ENCODE data around the gene SLC25A12.
"Not testable (repeated sequence)": the region's sequence is repeated elsewhere in the genome, so short reads cannot be mapped to it uniquely, and the experiment has no call there.

Gene SLC25A12

DNA sequence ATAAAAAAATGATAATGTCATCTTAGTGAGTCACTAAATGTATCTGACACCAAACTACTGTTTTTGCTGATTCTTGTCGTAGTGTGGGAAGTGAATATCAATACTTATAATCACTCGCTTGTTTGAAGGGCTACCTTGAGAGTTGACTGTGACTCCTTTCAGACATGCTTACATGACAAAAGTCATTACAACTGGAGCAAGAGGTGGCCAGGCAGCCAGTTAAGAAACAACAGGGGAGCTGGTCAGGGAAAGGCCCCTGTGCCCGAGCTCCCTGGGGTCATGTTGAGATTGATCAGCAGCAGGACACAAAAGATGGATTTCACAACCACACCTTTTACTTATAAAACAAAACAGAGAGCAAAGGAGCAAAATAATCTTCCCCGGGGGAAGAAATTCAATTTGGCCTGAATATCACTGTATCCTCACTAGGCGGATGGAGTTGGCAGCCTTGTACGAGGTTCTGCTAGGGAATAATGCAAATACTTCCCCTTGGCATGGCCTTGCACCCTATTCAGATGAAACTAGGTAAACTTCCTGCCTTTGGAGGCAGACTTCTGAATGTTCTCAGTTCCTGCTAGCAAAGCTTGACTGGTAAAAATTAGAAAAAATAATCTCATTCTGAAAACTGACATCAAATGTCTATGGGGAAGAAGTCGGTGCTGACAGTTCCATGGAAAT is 105.6 kb downstream of the SLC25A12 start:
- ChIA-PET CTCF (no interaction called here), POLR2A (no interaction called here)
- DNase-seq (ENCODE audit: extremely low spot score) = no peak
- no peak for TF ChIP-seq FOXM1 (IDR thresholded peaks at IDR 0.05; ENCODE audit: borderline replicate concordance)
- TF ChIP-seq TARDBP (IDR thresholded peaks at IDR 0.05) = no peak
- TF ChIP-seq CTBP1 (IDR thresholded peaks at IDR 0.05; ENCODE audit: borderline replicate concordance) = no peak
- TF ChIP-seq ELF4 (IDR thresholded peaks at IDR 0.05) = no peak
- TF ChIP-seq BHLHE40 (IDR thresholded peaks at IDR 0.05; ENCODE audit: borderline replicate concordance) = no peak
- no peak for TF ChIP-seq FOXA1 (IDR thresholded peaks at IDR 0.05)
- no peak for TF ChIP-seq SP1 (IDR thresholded peaks at IDR 0.05)
- no peak for TF ChIP-seq NFRKB (IDR thresholded peaks at IDR 0.05)
- TF ChIP-seq L3MBTL2 (conservative IDR thresholded peaks at IDR 0.05) = no peak

DNA sequence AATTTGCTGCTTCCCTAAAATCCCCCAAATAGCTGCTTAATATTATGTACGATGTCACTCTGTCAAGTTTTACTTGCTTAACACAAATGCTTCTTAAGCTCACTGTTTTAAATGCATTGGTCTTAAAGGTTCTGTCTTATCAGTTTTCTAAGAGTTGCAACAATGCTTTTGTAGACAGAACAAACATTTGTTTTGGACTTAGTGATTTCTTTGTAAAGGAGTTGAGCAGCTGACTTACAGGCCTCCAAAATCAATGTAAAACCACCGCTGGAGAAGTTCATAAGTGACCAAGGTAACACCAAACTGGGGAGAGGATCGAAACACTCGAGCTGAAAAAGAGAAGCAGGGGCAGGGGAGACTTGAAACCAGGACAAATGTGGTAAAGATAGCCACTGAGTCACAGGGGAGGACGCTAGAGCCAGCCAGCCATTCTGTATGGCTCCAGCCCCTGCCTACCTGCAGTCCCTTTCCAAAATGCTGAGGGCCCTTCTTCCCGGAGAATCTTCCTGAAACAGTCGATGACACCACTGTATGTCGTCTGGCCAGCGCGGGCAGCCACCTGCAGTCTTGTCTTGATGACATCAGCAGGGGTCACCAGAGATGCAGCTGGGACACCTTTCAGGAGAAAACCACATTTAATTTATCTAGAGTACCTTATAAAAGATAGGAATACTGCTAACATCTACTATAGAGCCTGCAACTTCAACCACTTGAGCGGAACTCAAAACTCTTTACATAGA is 106.5 kb downstream of the SLC25A12 start:
- CTCF ChIA-PET = interaction anchor here (0.9 kb wide), 1 partner anchor 81 kb away, joined by 3 read pairs; no protein-coding TSS in a partner anchor
- TF ChIP-seq SP1 (IDR thresholded peaks at IDR 0.05) = no peak
- no peak for TF ChIP-seq ARNT (IDR thresholded peaks at IDR 0.05)
- TF ChIP-seq BHLHE40 (IDR thresholded peaks at IDR 0.05; ENCODE audit: borderline replicate concordance) = no peak
- TF ChIP-seq ZNF384 (IDR thresholded peaks at IDR 0.05) = no peak
- TF ChIP-seq FOXK2 (IDR thresholded peaks at IDR 0.05) = no peak
- no peak for TF ChIP-seq HDGF (IDR thresholded peaks at IDR 0.05; ENCODE audit: borderline replicate concordance)
- TF ChIP-seq CTBP1 (IDR thresholded peaks at IDR 0.05; ENCODE audit: borderline replicate concordance) = no peak
- TF ChIP-seq FOXA1 (IDR thresholded peaks at IDR 0.05) = no peak
- TF ChIP-seq PKNOX1 (IDR thresholded peaks at IDR 0.05) = no peak
- no peak for TF ChIP-seq FOXM1 (IDR thresholded peaks at IDR 0.05; ENCODE audit: borderline replicate concordance)
- no peak for TF ChIP-seq TARDBP (IDR thresholded peaks at IDR 0.05)
- no peak for TF ChIP-seq SUZ12 (IDR thresholded peaks at IDR 0.05)
- TF ChIP-seq ELF4 (IDR thresholded peaks at IDR 0.05) = no peak
- no peak for TF ChIP-seq NFRKB (IDR thresholded peaks at IDR 0.05)
- no peak for TF ChIP-seq LEF1 (IDR thresholded peaks at IDR 0.05; ENCODE audit: borderline replicate concordance)
- no peak for TF ChIP-seq L3MBTL2 (conservative IDR thresholded peaks at IDR 0.05)
- POLR2A ChIA-PET = no interaction called here
- DNase-seq (ENCODE audit: extremely low spot score) = no peak

GRCh38 chr2:171785450-171785849 is 108.6 kb downstream of the SLC25A12 start:
- no peak for TF ChIP-seq LEF1 (IDR thresholded peaks at IDR 0.05; ENCODE audit: borderline replicate concordance)
- no peak for TF ChIP-seq NFRKB (IDR thresholded peaks at IDR 0.05)
- TF ChIP-seq ELF4 (IDR thresholded peaks at IDR 0.05) = no peak
- no peak for TF ChIP-seq SP1 (IDR thresholded peaks at IDR 0.05)
- no peak for TF ChIP-seq ARNT (IDR thresholded peaks at IDR 0.05)
- no peak for TF ChIP-seq L3MBTL2 (conservative IDR thresholded peaks at IDR 0.05)
- TF ChIP-seq CTBP1 (IDR thresholded peaks at IDR 0.05; ENCODE audit: borderline replicate concordance) = no peak
- TF ChIP-seq ZNF384 (IDR thresholded peaks at IDR 0.05) = no peak
- TF ChIP-seq FOXA1 (IDR thresholded peaks at IDR 0.05) = no peak
- no peak for TF ChIP-seq FOXM1 (IDR thresholded peaks at IDR 0.05; ENCODE audit: borderline replicate concordance)
- no peak for DNase-seq (ENCODE audit: extremely low spot score)
- POLR2A ChIA-PET = no interaction called here
- CTCF ChIA-PET = interaction anchor here (0.7 kb wide), 1 partner anchor 90 kb away, joined by 3 read pairs; no protein-coding TSS in a partner anchor

- CTCF ChIA-PET = no interaction called here
- no peak for DNase-seq (ENCODE audit: extremely low spot score)
- TF ChIP-seq ZNF384 (IDR thresholded peaks at IDR 0.05) (no peak), FOXM1 (IDR thresholded peaks at IDR 0.05; ENCODE audit: borderline replicate concordance) (no peak), SUZ12 (IDR thresholded peaks at IDR 0.05) (no peak), BHLHE40 (IDR thresholded peaks at IDR 0.05; ENCODE audit: borderline replicate concordance) (no peak), NFRKB (IDR thresholded peaks at IDR 0.05) (no peak), FOXK2 (IDR thresholded peaks at IDR 0.05) (no peak), L3MBTL2 (conservative IDR thresholded peaks at IDR 0.05) (no peak), LEF1 (IDR thresholded peaks at IDR 0.05; ENCODE audit: borderline replicate concordance) (no peak), SP1 (IDR thresholded peaks at IDR 0.05) (no peak), PKNOX1 (IDR thresholded peaks at IDR 0.05) (no peak), HDGF (IDR thresholded peaks at IDR 0.05; ENCODE audit: borderline replicate concordance) (no peak), CTBP1 (IDR thresholded peaks at IDR 0.05; ENCODE audit: borderline replicate concordance) (no peak), FOXA1 (IDR thresholded peaks at IDR 0.05) (no peak), ELF4 (IDR thresholded peaks at IDR 0.05) (no peak)
- POLR2A ChIA-PET = no interaction called here
Measured at GRCh38 chr2:171778515-171778914, 115.5 kb downstream of the SLC25A12 start.

GRCh38 chr2:171774581-171774980 is 119.5 kb downstream of the SLC25A12 start:
- DNase-seq (ENCODE audit: extremely low spot score); CTCF ChIA-PET: not testable (repeated sequence)

GRCh38 chr2:171772373-171772772 is 121.7 kb downstream of the SLC25A12 start:
- no peak for DNase-seq (ENCODE audit: extremely low spot score)
- CTCF ChIA-PET = no interaction called here
- TF ChIP-seq TARDBP (IDR thresholded peaks at IDR 0.05) (no peak), HDGF (IDR thresholded peaks at IDR 0.05; ENCODE audit: borderline replicate concordance) (no peak), SP1 (IDR thresholded peaks at IDR 0.05) (no peak), LEF1 (IDR thresholded peaks at IDR 0.05; ENCODE audit: borderline replicate concordance) (no peak), SUZ12 (IDR thresholded peaks at IDR 0.05) (no peak), FOXA1 (IDR thresholded peaks at IDR 0.05) (no peak), ELF4 (IDR thresholded peaks at IDR 0.05) (no peak), FOXK2 (IDR thresholded peaks at IDR 0.05) (no peak), L3MBTL2 (conservative IDR thresholded peaks at IDR 0.05) (no peak), FOXM1 (IDR thresholded peaks at IDR 0.05; ENCODE audit: borderline replicate concordance) (no peak), ARNT (IDR thresholded peaks at IDR 0.05) (no peak), CTBP1 (IDR thresholded peaks at IDR 0.05; ENCODE audit: borderline replicate concordance) (no peak), ZNF384 (IDR thresholded peaks at IDR 0.05) (no peak), NFRKB (IDR thresholded peaks at IDR 0.05) (no peak), PKNOX1 (IDR thresholded peaks at IDR 0.05) (no peak), BHLHE40 (IDR thresholded peaks at IDR 0.05; ENCODE audit: borderline replicate concordance) (no peak)
- POLR2A ChIA-PET = no interaction called here

More at GRCh38 chr2:171774581-171774980, 119.5 kb downstream of the SLC25A12 start:
- POLR2A ChIA-PET = not testable (repeated sequence)

All from HEK293T (cell line).